ENCODE measurements around the gene TNFRSF1A.
"Not testable (repeated sequence)": the region's sequence is repeated elsewhere in the genome, so short reads cannot be mapped to it uniquely, and the experiment has no call there.

Gene TNFRSF1A

DNA sequence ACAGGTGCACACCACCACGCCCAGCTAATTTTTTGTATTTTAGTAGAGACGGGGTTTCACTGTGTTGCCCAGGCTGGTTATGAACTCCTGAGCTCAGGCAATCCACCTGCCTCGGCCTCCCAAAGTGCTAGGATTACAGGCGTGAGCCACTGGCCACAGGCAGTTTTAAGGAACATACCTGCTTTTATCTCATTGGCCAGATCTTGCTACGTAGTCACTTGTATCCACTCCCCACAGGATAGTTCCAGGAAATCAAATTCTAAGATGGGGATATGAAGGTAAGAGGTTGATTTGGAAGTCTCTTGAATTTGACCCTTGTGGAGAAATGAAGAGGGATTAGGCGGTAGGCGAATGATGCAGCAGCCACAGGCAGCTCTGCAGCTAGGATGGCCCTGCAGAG, 40.2 kb downstream of the TNFRSF1A start:
- DNase-seq = no peak

DNA sequence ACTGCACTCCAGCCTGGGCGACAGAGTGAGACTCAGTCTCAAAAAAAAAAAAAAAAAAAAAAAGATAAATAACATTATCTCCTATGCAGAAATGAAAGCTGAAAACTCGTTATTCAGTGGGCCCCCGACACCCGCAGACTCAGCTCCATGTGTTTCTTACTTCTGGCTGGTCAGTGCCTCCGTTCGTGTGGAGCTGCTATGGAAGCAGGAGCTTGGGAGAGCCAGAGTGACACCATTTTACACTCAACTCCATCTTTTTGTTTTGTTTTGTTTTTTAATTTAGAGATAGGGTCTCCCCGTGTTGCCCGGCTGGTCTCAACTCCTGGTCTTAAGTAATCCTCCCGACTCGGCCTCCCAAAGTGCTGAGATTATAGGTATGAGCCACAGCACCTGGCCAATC, 44.7 kb downstream of the TNFRSF1A start:
- no peak for DNase-seq

DNA sequence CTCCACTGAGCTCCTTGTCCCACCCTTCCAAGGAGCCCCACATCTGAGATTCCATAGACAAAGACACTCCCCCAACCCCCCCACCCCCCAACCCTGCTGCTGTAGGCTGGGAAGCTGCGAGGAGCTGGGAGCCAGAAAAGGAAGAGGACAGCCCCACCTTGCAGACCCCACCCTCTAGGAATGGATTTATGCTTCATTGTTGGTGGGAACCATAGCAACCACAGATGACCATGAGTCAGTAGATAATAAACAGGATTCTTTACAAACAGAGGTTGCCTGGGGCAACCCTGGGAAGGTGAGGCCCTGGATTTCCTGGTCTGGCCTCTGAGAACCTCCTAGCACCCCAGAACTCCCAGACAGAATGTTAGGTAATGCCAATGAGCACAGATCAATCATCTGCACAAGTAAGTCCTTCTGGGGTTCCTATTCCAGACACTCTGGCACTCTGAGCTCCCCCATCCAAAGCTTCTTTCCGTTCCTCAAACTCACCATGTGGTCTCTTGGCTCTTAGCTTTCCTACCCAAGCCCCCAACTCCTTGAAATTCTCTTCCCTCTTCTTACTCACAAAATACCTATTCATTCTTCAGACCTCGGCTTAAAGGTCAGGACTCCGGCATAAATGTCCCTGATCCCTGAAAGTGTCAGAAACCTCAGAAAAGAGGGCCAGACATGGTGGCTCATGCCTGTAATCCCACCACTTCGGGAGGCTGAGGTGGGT, 46.6 kb downstream of the TNFRSF1A start:
- no peak for DNase-seq

DNA sequence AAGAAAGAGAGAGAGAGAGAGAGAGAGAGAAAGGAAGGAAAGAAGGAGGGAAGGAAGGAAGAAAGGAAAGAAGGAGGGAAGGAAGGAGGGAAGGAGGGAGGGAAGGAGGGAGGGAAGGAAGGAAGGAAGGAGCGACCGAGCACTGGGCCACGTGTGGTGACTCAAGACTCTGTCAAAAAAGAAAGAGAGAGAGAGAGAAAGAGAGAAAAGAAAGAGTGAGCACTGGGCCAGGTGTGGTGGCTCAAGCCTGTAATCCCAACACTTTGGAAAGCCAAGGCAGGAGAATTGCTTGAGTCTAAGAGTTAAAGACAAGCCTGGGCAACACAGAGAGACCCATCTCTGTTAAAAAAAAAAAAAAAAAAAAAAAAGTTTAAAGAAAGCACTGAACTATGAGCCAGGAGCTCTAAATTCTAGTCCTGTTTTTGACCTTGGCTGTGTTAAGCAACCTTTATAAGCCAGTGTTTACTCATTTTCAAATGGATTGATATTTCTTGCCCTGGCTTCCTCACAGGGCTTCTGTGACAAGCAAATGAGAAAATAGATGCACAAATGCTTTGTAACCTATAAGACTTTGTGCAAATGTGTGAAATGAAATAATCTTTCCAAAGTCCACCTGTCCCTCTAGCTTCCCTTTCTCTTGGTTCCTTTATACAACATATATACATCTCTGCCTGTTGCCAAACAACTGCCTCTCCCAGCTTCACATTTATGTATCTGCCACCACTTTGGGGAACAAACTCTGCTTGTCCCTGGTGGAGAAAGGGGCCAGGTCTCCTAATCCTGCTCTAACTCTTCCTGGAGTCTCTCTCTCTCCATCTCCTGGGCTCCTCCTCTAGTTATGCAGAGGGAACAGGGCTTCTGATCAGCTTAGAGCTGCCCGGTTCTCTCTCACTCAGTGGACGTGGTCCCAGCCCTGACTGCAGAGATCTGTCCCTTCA, 47.5 kb downstream of the TNFRSF1A start:
- DNase-seq = no peak

DNA sequence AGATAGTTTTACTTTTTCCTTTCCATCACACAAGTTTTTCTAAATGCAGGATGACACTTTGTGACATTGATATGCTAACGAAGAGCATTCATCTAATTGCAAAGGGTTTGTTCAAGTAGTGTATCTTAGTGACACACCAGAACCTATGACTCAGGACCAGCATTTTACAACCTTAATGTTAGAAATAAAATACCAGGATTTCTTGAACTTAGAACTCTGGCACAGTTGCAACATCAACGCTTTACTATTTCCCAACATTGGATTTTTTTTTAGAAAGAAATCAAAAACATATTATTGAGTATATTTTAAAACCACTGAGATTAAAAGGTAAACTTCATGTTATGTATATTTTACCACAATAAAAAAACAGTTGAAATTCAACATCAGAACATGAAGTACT, 49.3 kb downstream of the TNFRSF1A start:
- no peak for DNase-seq

DNA sequence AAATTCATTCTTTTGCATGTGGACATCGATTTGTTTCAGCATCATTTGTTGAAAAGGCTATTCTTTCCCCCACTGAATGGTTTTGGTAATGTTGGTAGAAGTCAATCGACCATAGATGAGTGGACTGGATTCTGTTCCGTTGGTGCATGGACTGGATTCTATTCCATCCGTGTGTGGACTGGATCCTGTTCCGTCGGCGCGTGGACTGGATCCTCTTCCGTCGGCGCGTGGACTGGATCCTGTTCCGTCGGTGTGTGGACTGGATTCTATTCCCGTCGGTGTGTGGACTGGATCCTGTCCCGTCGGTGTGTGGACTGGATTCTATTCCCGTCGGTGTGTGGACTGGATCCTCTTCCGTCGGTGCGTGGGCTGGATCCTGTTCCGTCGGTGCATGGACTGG, 52.0 kb downstream of the TNFRSF1A start:
- not testable (repeated sequence) for DNase-seq

DNA sequence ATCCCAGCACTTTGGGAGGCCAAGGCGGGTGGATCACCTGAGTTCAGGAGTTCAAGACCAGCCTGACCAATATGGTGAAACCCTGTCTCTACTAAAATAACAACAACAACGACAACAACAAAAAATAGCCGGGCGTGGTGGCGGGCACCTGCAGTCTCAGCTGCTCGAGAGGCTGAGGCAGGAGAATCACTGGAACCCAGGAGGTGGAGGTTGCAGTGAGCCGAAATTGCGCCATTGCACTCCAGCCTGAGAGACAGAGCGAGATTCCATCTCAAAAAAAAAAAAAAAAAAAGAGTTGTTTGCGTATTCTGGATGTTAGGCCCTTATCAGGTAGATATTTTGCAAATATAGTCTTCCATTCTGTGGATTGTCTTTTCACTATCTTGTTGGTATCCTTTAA, 52.8 kb downstream of the TNFRSF1A start:
- not testable (repeated sequence) for DNase-seq

DNA sequence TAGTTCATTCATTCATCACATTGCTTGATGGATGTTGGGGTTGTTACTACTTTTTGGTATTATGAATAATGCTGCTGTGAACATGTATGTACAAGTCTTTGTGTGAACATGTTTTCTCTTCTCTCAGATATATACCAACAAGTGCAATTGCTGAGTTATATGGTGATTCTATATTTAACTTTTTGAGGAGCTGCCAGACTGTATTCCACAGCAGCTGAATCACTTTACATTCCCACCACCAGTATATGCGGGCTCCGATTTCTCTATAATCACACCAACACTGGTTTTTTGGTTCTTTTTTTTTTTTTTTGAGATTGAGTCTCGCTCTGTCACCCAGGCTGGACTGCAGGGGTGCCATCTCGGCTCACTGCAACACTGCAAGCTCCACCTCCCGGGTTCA, 53.6 kb downstream of the TNFRSF1A start:
- no peak for DNase-seq

DNA sequence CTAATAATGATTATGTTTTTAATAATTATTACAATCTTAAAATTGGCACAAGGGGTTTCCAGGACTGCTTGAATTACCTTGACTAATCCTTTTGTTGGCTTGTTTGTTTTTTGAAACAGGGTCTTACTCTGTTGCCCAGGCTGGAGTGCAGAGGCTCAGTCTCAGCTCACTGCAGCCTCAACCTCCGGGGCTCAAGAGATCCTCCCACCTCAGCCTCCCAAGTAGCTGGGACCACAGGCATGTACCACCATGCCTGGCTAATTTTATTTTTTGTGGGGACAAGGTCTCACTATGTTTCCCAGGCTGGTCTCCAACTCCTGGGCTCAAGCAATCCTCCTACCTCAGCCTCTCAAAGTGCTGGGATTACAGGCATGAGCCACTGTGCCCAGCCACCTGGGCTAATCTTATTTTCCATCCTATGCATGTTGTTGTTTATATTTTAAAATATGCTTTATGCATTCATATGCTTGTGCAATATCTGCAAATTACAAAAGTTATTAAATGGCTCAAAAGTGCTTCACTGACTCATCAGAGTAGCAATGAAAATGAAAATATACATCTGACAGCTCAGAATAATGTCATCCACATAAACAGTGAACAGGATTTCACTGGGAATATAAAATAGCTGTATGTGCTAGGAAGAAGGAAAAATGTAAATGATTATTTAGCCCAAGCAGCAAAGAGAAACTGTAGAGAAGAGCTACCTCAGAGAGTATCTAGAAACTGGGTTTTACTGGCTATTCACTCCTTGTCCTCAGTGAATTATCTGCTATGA, 56.2 kb downstream of the TNFRSF1A start:
- DNase-seq = no peak

DNA sequence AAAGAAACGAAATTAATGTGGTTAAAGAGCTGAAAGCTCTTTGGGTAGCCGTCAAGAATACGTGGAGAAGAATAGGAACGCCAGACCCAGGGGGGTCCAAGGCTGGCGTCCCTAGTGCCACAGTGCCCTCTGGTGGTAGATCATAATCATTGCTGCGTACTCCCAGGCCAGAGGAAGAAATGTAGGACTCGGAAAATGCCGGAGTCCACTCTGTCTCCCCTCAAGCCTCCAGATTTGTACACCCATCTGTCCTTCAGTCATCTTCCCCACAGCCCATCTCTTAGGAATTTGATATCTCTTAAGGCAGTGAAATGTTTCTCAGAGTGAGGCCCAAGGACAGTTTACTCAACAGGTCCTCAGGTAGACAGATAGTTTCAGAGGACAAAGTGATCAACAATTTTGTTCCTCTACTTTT, 56.8 kb downstream of the TNFRSF1A start:
- peak; percentile 62 for DNase-seq

DNA sequence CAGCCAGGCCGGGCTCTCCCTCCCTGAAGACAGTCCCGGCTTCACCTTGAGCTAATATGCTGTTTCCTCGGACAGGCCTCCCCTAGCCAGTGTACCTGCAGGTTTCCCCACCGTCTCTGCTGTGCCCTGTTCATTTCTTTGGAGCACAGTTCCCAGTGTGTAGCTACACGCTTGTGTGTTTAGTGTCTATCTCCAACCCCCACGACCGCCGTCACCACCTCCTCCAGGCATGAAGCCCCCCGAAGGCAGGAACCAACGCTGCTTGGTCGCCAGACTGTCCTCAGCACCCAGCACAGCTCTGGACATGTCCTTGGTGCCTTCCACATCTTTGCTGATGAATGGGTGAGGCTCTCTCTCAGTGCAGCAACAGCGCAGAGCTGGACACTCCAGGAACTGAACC, 57.6 kb downstream of the TNFRSF1A start:
- no peak for DNase-seq

DNA sequence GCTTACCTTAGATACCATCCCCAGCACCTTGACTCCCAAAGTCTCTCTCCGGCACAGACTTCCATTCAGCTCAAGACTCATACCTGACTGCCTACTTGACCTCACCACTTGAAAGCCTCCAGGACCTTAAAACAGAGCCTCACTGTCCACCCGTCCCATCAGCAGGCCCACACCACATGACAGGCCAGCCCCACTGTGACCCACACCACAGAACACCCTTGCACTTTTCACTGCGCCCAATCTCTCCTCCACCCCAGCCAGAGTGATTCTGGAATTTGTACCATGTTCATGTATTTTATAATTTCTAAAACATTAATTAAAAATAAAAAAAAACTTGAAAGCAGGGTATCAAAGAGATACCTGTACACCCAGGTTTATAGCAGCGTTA, 59.4 kb downstream of the TNFRSF1A start:
- DNase-seq = no peak

DNA sequence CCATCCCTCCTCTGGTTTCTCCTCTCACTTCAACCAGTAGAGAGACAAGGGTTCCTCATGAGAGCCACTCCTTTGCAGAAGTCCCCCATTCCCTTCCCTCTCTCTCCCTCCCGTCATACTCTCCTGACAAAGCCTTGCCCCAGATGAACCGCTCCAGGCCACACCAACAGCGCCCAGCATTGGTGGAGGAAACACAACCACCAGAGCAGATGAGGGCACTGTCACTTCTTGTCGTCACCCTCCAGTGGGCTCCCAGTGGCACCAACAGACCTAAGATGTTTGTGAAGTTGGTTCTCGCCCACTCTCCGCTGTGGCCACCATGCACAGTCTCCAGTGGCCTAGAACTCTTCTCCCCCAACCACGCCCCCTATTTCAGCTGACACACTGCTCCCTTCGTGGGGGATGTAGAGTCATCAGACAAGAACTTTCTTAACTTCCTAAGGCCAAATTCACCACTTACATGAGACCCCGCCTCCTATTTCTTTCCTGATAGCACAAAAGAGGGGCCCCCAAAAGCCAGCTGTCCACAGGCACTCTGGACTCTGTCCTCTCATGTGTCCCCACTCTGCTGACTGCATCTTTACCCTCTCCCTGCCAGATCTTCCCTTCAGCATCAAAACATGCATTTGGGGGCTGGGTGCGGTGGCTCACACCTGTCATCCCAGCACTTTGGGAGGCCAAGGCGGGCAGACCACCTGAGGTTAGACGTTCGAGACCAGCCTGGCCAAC, 60.6 kb downstream of the TNFRSF1A start:
- DNase-seq = no peak

DNA sequence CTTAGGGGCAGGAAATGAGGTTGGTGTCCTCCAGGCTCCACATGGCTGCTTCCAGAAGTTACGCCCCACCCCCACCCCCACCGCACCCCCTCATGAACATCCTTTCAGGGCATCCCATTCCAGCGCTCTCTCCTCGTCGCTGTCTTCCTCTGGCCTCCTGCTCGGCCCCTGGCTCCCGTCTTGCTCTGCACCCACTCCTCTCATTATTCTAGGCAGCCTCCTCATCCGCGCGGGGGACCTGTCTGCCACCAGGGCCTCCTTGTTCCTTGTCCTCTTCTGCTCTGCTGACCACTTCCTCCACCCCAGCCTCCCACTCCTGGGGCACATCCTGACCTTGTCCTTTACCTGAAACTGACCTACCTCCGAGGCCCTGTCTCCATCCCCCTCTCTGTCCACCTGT, 61.2 kb downstream of the TNFRSF1A start:
- DNase-seq = no peak

DNA sequence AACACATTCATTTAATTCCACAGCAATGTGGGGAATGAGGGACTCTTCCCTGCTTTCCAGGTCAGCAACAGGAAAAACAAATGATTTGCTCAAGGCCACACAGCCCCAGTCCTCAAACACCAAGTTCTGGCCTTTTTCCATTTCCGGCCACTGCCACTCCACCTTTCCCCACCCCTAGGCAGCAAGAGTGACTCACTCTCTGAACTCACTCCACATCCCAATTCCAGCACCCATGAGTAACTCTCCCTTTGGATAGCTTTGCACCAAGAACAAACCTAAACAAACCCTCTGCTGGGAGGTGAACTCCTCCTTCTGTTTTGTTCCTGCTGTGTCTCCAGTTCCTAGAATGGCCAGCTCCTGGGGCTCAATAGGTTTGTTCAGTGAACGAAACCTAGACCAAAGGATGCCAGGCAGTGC, 61.8 kb downstream of the TNFRSF1A start:
- no peak for DNase-seq

DNA sequence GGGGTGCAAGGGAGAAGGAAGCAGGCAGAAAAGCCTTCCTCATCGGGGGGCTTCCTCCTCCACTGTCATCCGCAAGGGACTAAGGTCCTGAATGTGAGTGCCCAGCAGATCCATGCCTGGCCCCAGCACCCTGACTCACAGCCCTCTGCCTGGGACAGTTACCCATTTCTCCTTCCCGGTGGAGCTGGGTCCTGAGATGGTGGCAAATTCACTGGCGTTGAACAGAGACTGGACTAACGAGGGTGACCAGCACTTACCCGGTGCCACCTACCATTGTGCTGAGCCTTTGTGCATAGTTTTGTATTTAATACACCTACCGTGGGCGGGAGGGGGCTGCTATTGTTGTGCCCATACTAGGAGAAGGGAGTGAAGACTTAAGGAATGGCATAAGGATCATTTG, 62.2 kb downstream of the TNFRSF1A start:
- DNase-seq = no peak

DNA sequence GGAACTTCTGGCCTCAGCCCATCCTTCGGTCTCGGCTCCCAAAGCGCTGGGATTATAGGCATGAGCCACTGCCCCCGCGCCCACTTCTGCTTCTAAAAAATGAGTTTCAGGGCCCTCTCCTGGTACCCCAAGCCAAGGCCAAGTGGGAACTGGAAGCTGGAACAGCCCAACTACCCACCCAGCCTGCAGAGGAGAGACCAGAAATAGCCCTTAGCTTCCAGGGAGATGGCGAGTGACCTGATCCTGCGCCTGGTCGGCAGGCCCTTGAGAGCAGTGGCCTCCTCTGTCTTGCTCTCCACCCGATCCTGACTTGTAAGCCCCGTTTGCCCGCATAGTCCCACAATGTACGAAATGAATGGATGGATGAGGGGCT, 62.6 kb downstream of the TNFRSF1A start:
- no peak for DNase-seq

Measured in NCI-H2107 (cell line).